Peyer's patch (tissue), 4 donors: ENCODE measurements around the gene SIK2. TPM values are rescaled to one million over a fixed set of nuclear protein-coding genes. Genes with fewer than 3 reads are reported as not detected.

Experiments
- DNase-seq, 3 donors: peaks; one replicate each; pipeline ENCODE4 v3.0.0-alpha.2; 2017 to 2019
- H3K27ac ChIP-seq, 4 donors: fragments of 200-600 bp; sonication (generic); one replicate each; pipeline ENCODE4 v1.5.1; 2016 to 2019
- H3K27me3 ChIP-seq, 2 donors: fragments of 200-600 bp; sonication (generic); one replicate each; pipeline ENCODE4 v1.5.1; 2019
- H3K36me3 ChIP-seq, 3 donors: fragments of 200-600 bp; sonication (generic); one replicate each; pipeline ENCODE4 v1.5.1; 2016 to 2019
- H3K4me1 ChIP-seq, 4 donors: fragments of 200-600 bp; sonication (generic); one replicate each; pipeline ENCODE4 v1.5.1; 2016 to 2019
- H3K4me3 ChIP-seq, 4 donors: fragments of 200-600 bp; sonication (generic); 1 replicate in 3 of 4; 2 replicates in 1 of 4; pipeline ENCODE4 v1.5.1; 2016 to 2019; ENCODE audit warnings: mild to moderate bottlenecking in 1 of 4
- H3K9me3 ChIP-seq, 4 donors: fragments of 200-600 bp; sonication (generic); one replicate each; pipeline ENCODE4 v1.5.1; 2016 to 2019; ENCODE audit warnings: mild to moderate bottlenecking in 1 of 4
- POLR2A ChIP-seq, 2 donors: fragments of 450-650 bp; IDR thresholded peaks; one replicate each; pipeline ENCODE4 v1.5.1; 2017; ENCODE audit warnings: antibody characterized with exemption in 2 of 2, mild to moderate bottlenecking in 2 of 2, moderate library complexity in 2 of 2
- total RNA-seq, 4 donors: library from RNA; depleted of rRNA; stranded (reverse); fragments of >200 nt; gene quantifications; one replicate each; pipeline ENCODE4 v1.1.0, GENCODE V29; 2016
- TF ChIP-seq, protein P1 (sequence below), 6 experiments: fragments of 450-650 bp in 4 of 6; fragments of 200-600 bp in 2 of 6; sonication (generic) in 1 of 6; IDR thresholded peaks; one replicate each; pipeline ENCODE4 v1.5.1; 2017 to 2019; ENCODE audit warnings: antibody characterized with exemption in 6 of 6, mild to moderate bottlenecking in 3 of 6, moderate library complexity in 1 of 6

The SIK2 gene
- total RNA-seq, 4 donors from 2014 or later: 12.4 to 16.3 (median 14.4) TPM

DNA sequence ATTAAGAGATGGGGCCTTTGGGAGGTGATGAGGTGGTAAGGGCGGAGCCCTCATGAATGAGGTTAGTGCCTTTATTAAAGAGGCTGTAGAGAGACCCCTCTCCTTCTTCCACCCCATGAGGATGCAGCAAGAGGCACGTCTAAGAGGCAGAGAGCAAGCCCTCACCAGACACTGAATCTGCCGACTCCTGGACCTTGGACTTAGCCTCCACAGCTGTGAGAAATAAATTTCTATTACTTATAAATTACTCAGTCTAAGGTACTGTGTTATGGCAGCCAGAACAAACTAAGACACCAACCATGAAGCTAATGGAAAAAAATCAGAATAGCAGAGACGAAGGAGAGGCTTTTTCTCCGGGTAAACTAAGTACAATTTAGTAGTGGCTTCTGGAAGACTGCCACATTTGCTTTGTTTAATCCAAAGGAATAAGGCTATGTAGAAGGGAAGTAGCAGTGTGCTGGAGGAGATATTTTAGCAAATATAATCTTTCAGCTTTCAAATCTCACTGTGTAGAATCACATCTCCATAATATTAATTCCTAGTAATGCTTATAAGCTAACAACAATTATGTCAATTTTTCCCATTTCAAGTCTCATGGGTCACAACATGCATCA is 12.3 kb upstream of the SIK2 start:
- Histone ChIP-seq H3K4me3 (no peak overlapping the region), H3K36me3 (no peaks in the 10 kb centered on the region), H3K9me3 (no peaks in the 10 kb centered on the region), H3K4me1 (peaks cover 0 to 7% (median 0%) of the 10 kb centered on the region in 4 donors), H3K27me3 (no peaks in the 10 kb centered on the region), H3K27ac (no peak overlapping the region)
- DNase-seq: peak in 1 of 3 donors; percentile 48
- no peak for TF ChIP-seq POLR2A (IDR thresholded peaks at IDR 0.05)
- TF ChIP-seq, protein P1, sequence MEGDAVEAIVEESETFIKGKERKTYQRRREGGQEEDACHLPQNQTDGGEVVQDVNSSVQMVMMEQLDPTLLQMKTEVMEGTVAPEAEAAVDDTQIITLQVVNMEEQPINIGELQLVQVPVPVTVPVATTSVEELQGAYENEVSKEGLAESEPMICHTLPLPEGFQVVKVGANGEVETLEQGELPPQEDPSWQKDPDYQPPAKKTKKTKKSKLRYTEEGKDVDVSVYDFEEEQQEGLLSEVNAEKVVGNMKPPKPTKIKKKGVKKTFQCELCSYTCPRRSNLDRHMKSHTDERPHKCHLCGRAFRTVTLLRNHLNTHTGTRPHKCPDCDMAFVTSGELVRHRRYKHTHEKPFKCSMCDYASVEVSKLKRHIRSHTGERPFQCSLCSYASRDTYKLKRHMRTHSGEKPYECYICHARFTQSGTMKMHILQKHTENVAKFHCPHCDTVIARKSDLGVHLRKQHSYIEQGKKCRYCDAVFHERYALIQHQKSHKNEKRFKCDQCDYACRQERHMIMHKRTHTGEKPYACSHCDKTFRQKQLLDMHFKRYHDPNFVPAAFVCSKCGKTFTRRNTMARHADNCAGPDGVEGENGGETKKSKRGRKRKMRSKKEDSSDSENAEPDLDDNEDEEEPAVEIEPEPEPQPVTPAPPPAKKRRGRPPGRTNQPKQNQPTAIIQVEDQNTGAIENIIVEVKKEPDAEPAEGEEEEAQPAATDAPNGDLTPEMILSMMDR (IDR thresholded peaks at IDR 0.05): no peak

DNA sequence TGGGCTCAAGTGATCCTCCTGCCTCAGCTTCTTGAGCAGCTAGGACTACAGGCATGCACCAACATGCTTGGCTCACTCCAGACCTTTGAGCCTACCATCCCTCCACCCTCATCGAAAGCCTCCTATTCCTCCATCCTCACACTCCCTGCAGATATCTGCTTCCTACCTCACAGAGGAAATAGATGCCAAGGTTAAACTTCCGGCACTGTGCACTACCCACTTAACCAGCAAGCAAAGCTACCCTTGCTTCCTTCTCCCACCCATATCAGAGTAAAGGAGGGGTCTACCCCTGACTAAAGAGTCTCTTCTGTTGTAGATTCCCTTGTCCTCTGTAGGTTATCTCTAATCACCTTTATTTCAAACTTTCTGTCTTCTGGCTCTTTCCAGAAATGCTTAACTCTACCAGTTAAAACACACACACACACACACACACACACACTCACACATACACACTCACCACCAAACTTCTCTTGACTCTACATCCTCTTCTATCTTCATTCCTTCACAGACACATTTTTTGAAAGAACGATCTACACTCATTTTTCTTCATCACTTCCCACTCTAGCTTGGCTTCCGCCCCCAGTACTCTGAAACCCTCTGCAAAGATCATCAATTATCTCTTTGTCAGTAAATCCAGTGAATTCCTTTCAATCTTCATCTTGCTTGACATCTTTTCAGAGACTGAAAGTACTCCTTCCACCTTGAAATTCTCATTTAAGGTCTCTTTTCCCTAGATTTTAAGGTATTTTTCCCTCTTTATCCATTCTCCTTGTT is 10.9 kb upstream of the SIK2 start:
- no peak for DNase-seq
- Histone ChIP-seq H3K9me3 (no peaks in the 10 kb centered on the region), H3K4me1 (peaks cover 0 to 7% (median 0%) of the 10 kb centered on the region in 4 donors), H3K27me3 (no peaks in the 10 kb centered on the region), H3K27ac (no peak overlapping the region), H3K4me3 (no peak overlapping the region), H3K36me3 (no peaks in the 10 kb centered on the region)
- TF ChIP-seq, protein P1 (IDR thresholded peaks at IDR 0.05): no peak
- TF ChIP-seq POLR2A (IDR thresholded peaks at IDR 0.05): no peak

DNA sequence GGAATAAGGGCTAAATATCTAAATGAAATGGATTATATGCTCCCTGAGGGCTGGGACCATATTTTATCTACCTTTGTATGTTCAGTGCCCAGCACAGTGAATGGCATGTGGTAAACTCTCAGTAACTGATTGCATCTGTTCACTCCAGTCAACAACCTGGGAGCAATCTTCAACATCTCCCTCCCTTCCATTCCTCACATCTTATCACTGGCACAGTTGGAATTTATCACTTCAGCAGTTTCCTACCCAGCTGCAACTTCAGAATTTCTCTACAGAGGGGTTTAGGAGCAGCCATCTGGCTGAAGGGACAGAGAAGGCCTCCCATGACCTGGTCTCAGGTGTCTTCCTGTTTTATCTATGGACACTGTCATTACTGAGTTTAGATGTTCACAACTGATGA is 9.8 kb upstream of the SIK2 start:
- H3K27me3 ChIP-seq: no peaks in the 10 kb centered on the region
- no peak for DNase-seq
- H3K27ac ChIP-seq: no peak overlapping the region
- no peak for TF ChIP-seq POLR2A (IDR thresholded peaks at IDR 0.05)
- TF ChIP-seq, protein P1 (IDR thresholded peaks at IDR 0.05): no peak
- H3K9me3 ChIP-seq: no peaks in the 10 kb centered on the region
- no peak overlapping the region for H3K4me3 ChIP-seq
- peaks cover 0 to 7% (median 0%) of the 10 kb centered on the region in 4 donors for H3K4me1 ChIP-seq
- H3K36me3 ChIP-seq: no peaks in the 10 kb centered on the region

DNA sequence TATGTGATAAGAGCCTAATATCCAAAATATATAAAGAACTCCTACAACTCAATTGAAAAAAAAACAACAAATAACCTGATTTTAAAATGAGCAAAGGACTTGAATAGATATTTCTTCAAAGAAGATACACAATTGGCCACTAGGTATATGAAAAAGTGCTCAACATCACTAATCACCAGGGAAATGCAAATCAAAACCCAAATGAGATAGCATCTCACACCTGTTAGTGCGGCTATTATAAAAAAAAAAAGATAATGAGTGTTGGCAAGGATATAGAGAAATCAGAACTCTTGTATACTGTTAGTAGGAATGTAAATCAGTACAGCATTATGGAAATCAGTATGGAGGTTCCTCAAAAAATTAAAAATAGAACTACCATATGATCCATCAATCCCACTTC is 5.9 kb upstream of the SIK2 start:
- TF ChIP-seq POLR2A (IDR thresholded peaks at IDR 0.05): no peak
- TF ChIP-seq, protein P1 (IDR thresholded peaks at IDR 0.05): no peak
- no peak overlapping the region for H3K27ac ChIP-seq
- peaks cover 0 to under 1% (median 0%) of the 10 kb centered on the region in 4 donors for H3K4me1 ChIP-seq
- H3K36me3 ChIP-seq: no peaks in the 10 kb centered on the region
- H3K9me3 ChIP-seq: no peaks in the 10 kb centered on the region
- no peak overlapping the region for H3K4me3 ChIP-seq
- DNase-seq: no peak
- H3K27me3 ChIP-seq: no peaks in the 10 kb centered on the region

DNA sequence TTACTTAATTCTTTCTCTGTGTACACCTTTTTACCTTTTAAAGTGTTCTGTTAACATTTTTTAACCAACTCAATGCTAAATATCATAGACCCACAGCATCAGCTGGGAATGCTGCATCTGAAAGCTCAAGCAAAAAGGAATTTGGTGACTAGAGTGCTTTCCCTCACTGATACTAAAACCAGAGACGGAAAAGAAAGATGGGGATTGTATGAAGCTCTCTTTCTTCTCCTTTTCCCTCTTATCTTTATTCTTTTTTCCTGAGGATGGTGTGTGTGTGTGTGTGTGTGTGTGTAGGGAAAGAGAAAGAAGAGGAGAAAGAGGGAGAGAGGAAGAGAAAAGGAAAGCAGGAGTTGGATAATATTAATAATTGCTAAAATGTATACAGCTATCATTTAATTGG is 4.1 kb upstream of the SIK2 start:
- no peaks in the 10 kb centered on the region for H3K36me3 ChIP-seq
- no peak overlapping the region for H3K27ac ChIP-seq
- H3K4me3 ChIP-seq: no peak overlapping the region
- H3K9me3 ChIP-seq: no peaks in the 10 kb centered on the region
- H3K27me3 ChIP-seq: no peaks in the 10 kb centered on the region
- TF ChIP-seq POLR2A (IDR thresholded peaks at IDR 0.05): no peak
- TF ChIP-seq, protein P1 (IDR thresholded peaks at IDR 0.05): no peak
- peaks cover 0 to 4% (median 0%) of the 10 kb centered on the region in 4 donors for H3K4me1 ChIP-seq
- no peak for DNase-seq
